Ishikawa (cell line): ENCODE measurements around the gene HCFC1.

Experiments used
- CEBPB ChIP-seq: IDR thresholded peaks from 2 replicates; pipeline ENCODE4 v1.6.1; 2012
- CREB1 ChIP-seq: IDR thresholded peaks from 2 replicates; pipeline ENCODE4 v1.6.1; 2012; ENCODE audit warnings: low read depth
- EGR1 ChIP-seq: IDR thresholded peaks from 2 replicates; pipeline ENCODE4 v1.6.1; 2012
- EP300 ChIP-seq: IDR thresholded peaks from 2 replicates; pipeline ENCODE4 v1.6.1; 2012; ENCODE audit warnings: borderline replicate concordance
- FOXM1 ChIP-seq: IDR thresholded peaks from 2 replicates; pipeline ENCODE4 v1.6.1; 2012; ENCODE audit warnings: low read depth, borderline replicate concordance
- NFIC ChIP-seq: IDR thresholded peaks from 2 replicates; pipeline ENCODE4 v1.6.1; 2012
- RAD21 ChIP-seq: IDR thresholded peaks from 2 replicates; pipeline ENCODE4 v1.6.1; 2012; ENCODE audit warnings: low read depth
- TAF1 ChIP-seq: IDR thresholded peaks from 2 replicates; pipeline ENCODE4 v1.6.1; 2012; ENCODE audit warnings: low read depth, mild to moderate bottlenecking
- TCF12 ChIP-seq: IDR thresholded peaks from 2 replicates; pipeline ENCODE4 v1.6.1; 2012; ENCODE audit warnings: low read depth
- TEAD4 ChIP-seq: IDR thresholded peaks from 2 replicates; pipeline ENCODE4 v1.6.1; 2012
- YY1 ChIP-seq: IDR thresholded peaks from 2 replicates; pipeline ENCODE4 v1.6.1; 2012; ENCODE audit warnings: low read depth
- ZBTB7A ChIP-seq: IDR thresholded peaks from 2 replicates; pipeline ENCODE4 v1.6.1; 2012; ENCODE audit warnings: low read depth
- TF ChIP-seq, protein P1 (sequence below): IDR thresholded peaks from 2 replicates; pipeline ENCODE4 v1.6.1; 2012; ENCODE audit warnings: low read depth, mild to moderate bottlenecking
- TF ChIP-seq, protein P2 (sequence below): IDR thresholded peaks from 2 replicates; pipeline ENCODE4 v1.6.1; 2012
- TF ChIP-seq, protein P3 (sequence below): IDR thresholded peaks from 2 replicates; pipeline ENCODE4 v1.6.1; 2012

HCFC1 gene

DNA sequence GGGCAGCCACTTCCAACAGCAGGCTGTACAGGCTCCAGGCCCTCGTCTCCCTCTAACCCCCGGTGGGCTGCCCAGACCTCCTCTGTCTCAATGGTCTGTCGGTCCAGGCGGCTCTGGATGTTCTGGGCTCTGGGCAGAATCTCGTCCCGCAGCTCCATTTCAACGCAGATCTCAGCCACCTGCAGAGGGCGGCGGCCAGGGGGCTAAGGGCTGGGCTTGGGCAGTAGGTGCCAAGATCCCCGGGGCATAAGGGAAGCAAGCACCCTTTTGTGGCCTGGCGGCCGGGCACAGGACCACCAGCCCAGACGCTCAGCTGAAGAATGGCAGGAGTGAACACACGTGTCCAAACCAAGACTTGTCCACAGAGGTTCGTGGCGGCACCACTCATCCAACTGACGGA lies 57.9 kb downstream of the HCFC1 start:
- TF ChIP-seq ZBTB7A: no peak
- TF ChIP-seq NFIC: no peak
- no peak for TF ChIP-seq RAD21
- TF ChIP-seq TCF12: no peak
- TF ChIP-seq, protein P1, sequence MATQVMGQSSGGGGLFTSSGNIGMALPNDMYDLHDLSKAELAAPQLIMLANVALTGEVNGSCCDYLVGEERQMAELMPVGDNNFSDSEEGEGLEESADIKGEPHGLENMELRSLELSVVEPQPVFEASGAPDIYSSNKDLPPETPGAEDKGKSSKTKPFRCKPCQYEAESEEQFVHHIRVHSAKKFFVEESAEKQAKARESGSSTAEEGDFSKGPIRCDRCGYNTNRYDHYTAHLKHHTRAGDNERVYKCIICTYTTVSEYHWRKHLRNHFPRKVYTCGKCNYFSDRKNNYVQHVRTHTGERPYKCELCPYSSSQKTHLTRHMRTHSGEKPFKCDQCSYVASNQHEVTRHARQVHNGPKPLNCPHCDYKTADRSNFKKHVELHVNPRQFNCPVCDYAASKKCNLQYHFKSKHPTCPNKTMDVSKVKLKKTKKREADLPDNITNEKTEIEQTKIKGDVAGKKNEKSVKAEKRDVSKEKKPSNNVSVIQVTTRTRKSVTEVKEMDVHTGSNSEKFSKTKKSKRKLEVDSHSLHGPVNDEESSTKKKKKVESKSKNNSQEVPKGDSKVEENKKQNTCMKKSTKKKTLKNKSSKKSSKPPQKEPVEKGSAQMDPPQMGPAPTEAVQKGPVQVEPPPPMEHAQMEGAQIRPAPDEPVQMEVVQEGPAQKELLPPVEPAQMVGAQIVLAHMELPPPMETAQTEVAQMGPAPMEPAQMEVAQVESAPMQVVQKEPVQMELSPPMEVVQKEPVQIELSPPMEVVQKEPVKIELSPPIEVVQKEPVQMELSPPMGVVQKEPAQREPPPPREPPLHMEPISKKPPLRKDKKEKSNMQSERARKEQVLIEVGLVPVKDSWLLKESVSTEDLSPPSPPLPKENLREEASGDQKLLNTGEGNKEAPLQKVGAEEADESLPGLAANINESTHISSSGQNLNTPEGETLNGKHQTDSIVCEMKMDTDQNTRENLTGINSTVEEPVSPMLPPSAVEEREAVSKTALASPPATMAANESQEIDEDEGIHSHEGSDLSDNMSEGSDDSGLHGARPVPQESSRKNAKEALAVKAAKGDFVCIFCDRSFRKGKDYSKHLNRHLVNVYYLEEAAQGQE: no peak
- no peak for TF ChIP-seq CREB1
- no peak for TF ChIP-seq FOXM1

DNA sequence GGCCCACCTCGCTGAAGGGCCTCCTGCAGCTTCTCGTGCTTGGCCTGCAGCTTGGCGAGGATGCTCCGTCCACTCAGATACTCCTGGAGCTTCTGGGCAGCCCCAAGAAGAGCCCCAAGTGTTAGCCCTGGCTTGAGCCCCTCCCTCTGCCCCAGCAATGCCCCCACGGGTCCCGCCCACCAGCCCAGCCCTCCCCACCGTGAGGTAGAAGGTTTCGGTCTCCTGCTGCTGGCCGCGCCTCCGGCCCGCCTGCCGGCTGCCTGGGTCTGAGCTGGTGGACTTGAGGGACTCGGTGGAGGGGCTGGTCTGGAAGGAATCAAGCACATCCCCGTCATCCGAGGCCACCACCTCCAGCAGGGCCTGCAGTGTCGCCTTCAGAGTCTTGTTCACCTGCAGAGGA lies 58.4 kb downstream of the HCFC1 start:
- TF ChIP-seq FOXM1: no peak
- no peak for TF ChIP-seq CEBPB
- no peak for TF ChIP-seq EGR1
- no peak for TF ChIP-seq TAF1
- no peak for TF ChIP-seq EP300
- TF ChIP-seq, protein P1: no peak
- TF ChIP-seq TEAD4: no peak
- TF ChIP-seq, protein P2, sequence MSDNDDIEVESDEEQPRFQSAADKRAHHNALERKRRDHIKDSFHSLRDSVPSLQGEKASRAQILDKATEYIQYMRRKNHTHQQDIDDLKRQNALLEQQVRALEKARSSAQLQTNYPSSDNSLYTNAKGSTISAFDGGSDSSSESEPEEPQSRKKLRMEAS: no peak
- TF ChIP-seq CREB1: no peak

DNA sequence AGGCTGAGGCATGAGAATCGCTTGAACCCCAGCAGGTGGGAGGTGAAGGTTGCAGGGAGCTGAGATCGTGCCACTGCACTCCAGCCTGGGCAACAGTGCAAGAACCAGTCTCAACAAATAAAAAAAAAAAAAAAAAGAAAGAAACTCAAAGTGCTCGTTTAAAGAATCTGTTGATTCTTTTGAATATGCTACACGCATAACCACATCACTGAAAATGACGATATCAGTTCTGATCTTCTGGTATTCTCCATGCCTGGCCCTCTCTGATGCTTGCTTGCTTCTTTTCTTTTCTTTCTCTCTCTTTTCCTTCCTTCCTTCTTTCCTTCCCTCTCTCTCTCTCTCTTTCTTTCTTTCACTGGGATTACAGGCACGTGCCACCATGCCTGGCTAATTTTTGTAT lies 59.8 kb downstream of the HCFC1 start:
- no peak for TF ChIP-seq TEAD4
- no peak for TF ChIP-seq FOXM1
- TF ChIP-seq EP300: no peak
- TF ChIP-seq, protein P2: no peak
- no peak for TF ChIP-seq ZBTB7A
- TF ChIP-seq RAD21: no peak
- no peak for TF ChIP-seq CEBPB
- no peak for TF ChIP-seq TAF1
- TF ChIP-seq, protein P1: no peak
- TF ChIP-seq TCF12: no peak
- no peak for TF ChIP-seq NFIC
- no peak for TF ChIP-seq CREB1

DNA sequence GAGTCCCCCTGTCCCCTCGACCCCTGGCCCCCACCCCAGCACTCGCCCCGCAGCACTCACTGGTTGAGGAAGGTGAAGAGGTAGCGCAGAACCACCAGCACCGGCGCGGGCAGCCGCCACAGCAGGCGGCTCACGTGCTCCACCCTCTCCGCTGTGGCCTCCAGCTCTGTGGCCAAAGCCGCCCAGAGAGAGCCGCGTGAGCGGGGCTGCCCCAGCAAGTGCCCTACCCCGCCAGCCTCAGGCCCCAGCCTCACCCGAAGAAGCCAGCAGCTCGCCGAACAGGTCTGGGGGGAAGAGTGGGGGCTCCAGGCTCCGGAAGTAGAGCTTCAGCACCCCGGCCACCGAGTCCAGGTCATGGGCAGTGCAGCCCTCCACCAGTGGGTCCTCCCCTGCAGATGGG lies 61.2 kb downstream of the HCFC1 start:
- TF ChIP-seq CEBPB (no peak), EP300 (no peak), TCF12 (no peak), NFIC (no peak), CREB1 (no peak), YY1 (no peak), TEAD4 (no peak)
- TF ChIP-seq, protein P3, sequence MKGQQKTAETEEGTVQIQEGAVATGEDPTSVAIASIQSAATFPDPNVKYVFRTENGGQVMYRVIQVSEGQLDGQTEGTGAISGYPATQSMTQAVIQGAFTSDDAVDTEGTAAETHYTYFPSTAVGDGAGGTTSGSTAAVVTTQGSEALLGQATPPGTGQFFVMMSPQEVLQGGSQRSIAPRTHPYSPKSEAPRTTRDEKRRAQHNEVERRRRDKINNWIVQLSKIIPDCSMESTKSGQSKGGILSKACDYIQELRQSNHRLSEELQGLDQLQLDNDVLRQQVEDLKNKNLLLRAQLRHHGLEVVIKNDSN: peak; percentile 22; the same call in 1 of the 2 replicates

DNA sequence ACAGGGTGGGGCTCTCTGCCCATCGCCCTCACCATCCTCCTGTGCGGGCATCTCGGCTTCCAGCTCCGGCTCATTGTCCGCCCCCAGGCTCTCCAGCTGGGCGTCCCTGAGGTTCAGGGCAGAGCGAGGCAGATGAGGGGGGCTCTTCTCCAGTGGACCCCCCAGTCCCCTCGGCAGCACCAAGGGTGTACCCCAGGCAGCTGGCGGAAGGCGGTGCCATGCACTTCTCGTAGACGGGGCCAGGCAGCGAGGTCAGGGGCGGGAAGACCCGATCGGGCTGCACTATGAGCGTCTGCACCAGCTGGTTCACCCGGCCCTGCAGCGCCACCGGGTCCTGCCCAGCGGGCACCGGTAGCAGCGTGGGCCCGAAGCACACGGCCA lies 61.6 kb downstream of the HCFC1 start:
- TF ChIP-seq RAD21: no peak
- no peak for TF ChIP-seq EP300
- no peak for TF ChIP-seq FOXM1
- TF ChIP-seq ZBTB7A: no peak
- TF ChIP-seq, protein P2: no peak
- TF ChIP-seq TCF12: no peak
- no peak for TF ChIP-seq NFIC
